SK-N-SH (cell line): ENCODE data around the gene PRKN. TPM values are rescaled to one million over a fixed set of nuclear protein-coding genes. Genes with fewer than 3 reads are reported as not detected.

Experiments used
- CTCF ChIA-PET: fragments of 300-600, 350-600 bp; formaldehyde crosslinking; extraction: SDS; loops from one replicate; lab custom pipeline; 2021; lab: Yijun Ruan, JAX
- POLR2A ChIA-PET: fragments of 350-600 bp; sonication (Branson Sonifier 250); formaldehyde crosslinking; extraction: SDS; loops from one replicate; lab custom pipeline; 2020; ENCODE audit warnings: antibody characterized with exemption, inconsistent platforms; lab: Yijun Ruan, JAX
- DNase-seq: peaks from one replicate; pipeline ENCODE4 v3.0.0; 2012
- H2AFZ ChIP-seq: fragments of 200-600 bp; sonication (generic); 2 replicates; pipeline ENCODE4 v1.8.1; 2016; ENCODE audit warnings: antibody characterized with exemption, mild to moderate bottlenecking, low read depth
- H3F3A ChIP-seq: fragments of 200-600 bp; sonication (generic); replicated peaks from 2 replicates; pipeline ENCODE3; 2016; ENCODE audit warnings: antibody characterized with exemption, mild to moderate bottlenecking; ENCODE audit not compliant: insufficient read depth
- H3K27ac ChIP-seq, 2 experiments: fragments of 200-500 bp in 1 of 2; fragments of 200-600 bp in 1 of 2; sonication (Bioruptor generic) in 1 of 2; sonication (generic), shearing (Covaris generic) in 1 of 2; 2 replicates each; pipeline versions ENCODE4 v1.5.1 to v1.6.1; 2014 to 2016; ENCODE audit warnings: low read depth in 2 of 2, inconsistent platforms in 1 of 2, low read length in 1 of 2, mild to moderate bottlenecking in 1 of 2, mixed read lengths in 1 of 2
- H3K27me3 ChIP-seq: fragments of 200-600 bp; sonication (generic), shearing (Covaris generic); 2 replicates; pipeline ENCODE4 v1.6.1; 2016; ENCODE audit warnings: mixed run types; ENCODE audit not compliant: insufficient read depth
- H3K36me3 ChIP-seq, 2 experiments: fragments of 200-500 bp in 1 of 2; fragments of 200-600 bp in 1 of 2; sonication (Bioruptor generic) in 1 of 2; sonication (generic) in 1 of 2; replicated peaks in 1 of 2; 2 replicates each; pipeline versions ENCODE3 to v1.5.1; 2014 to 2016; ENCODE audit warnings: low read length in 1 of 2, mild to moderate bottlenecking in 1 of 2; ENCODE audit not compliant: insufficient read depth in 2 of 2, control insufficient read depth in 1 of 2
- H3K4me1 ChIP-seq, 2 experiments: fragments of 200-500 bp in 1 of 2; fragments of 200-600 bp in 1 of 2; sonication (Bioruptor generic) in 1 of 2; sonication (generic), shearing (Covaris generic) in 1 of 2; 2 replicates each; pipeline versions ENCODE4 v1.5.1 to v1.6.1; 2014 to 2016; ENCODE audit warnings: low read depth in 1 of 2, low read length in 1 of 2, mixed run types in 1 of 2; ENCODE audit not compliant: insufficient read depth in 2 of 2, control insufficient read depth in 1 of 2
- H3K4me2 ChIP-seq: fragments of 200-600 bp; sonication (generic), shearing (Covaris generic); 2 replicates; pipeline ENCODE4 v1.6.1; 2017; ENCODE audit warnings: mixed run types
- H3K4me3 ChIP-seq, 2 experiments: fragments of 200-500 bp in 1 of 2; fragments of 200-600 bp in 1 of 2; sonication (Bioruptor generic) in 1 of 2; sonication (generic), shearing (Covaris generic) in 1 of 2; 2 replicates each; pipeline versions ENCODE4 v1.5.1 to v1.8.1; 2014 to 2016; ENCODE audit warnings: low read depth in 2 of 2, inconsistent platforms in 1 of 2, low read length in 1 of 2, mild to moderate bottlenecking in 1 of 2, mixed read lengths in 1 of 2, moderate library complexity in 1 of 2
- H3K79me2 ChIP-seq: fragments of 200-600 bp; sonication (generic); 2 replicates; pipeline ENCODE4 v1.8.1; 2017; ENCODE audit warnings: mild to moderate bottlenecking; ENCODE audit not compliant: insufficient read depth
- H3K9ac ChIP-seq: fragments of 200-600 bp; sonication (generic); 2 replicates; pipeline ENCODE4 v1.6.1; 2017; ENCODE audit warnings: mixed run types
- H3K9me2 ChIP-seq: fragments of 200-600 bp; sonication (generic); 2 replicates; pipeline ENCODE4 v1.6.1; 2017; ENCODE audit warnings: mixed run types
- H3K9me3 ChIP-seq: fragments of 200-600 bp; sonication (generic); 2 replicates; pipeline ENCODE4 v1.6.1; 2017; ENCODE audit warnings: mixed run types, mild to moderate bottlenecking, moderate library complexity
- H4K20me1 ChIP-seq: fragments of 200-600 bp; sonication (generic); 2 replicates; pipeline ENCODE4 v1.6.1; 2017; ENCODE audit warnings: mild to moderate bottlenecking, mixed run types; ENCODE audit not compliant: insufficient read depth
- FOXM1 ChIP-seq: IDR thresholded peaks from 2 replicates; pipeline ENCODE4 v1.4.0; 2012; ENCODE audit warnings: low read depth, mild to moderate bottlenecking
- GABPA ChIP-seq: IDR thresholded peaks from 2 replicates; pipeline ENCODE4 v1.4.0; 2012; ENCODE audit warnings: low read depth, mild to moderate bottlenecking
- GATA2 ChIP-seq: sonication (generic); formaldehyde crosslinking; IDR thresholded peaks from 2 replicates; pipeline ENCODE4 v1.5.0; 2020; ENCODE audit warnings: mild to moderate bottlenecking, missing genetic modification reagents
- JUND ChIP-seq: IDR thresholded peaks from 2 replicates; pipeline ENCODE4 v1.4.0; 2012
- MXI1 ChIP-seq: IDR thresholded peaks from 2 replicates; pipeline ENCODE4 v1.6.1; 2012; ENCODE audit warnings: mild to moderate bottlenecking, low read depth, low read length, improper control_type of control experiment
- NFIC ChIP-seq: IDR thresholded peaks from 2 replicates; pipeline ENCODE4 v1.4.0; 2012; ENCODE audit warnings: borderline replicate concordance
- RCOR1 ChIP-seq: fragments of 150-350 bp; IDR thresholded peaks from 2 replicates; pipeline ENCODE4 v1.6.1; 2017; ENCODE audit warnings: antibody characterized with exemption, low read length
- TAF1 ChIP-seq: IDR thresholded peaks from 2 replicates; pipeline ENCODE4 v1.6.1; 2012; ENCODE audit warnings: low read depth, mild to moderate bottlenecking, low read length, moderate library complexity, borderline replicate concordance
- TEAD4 ChIP-seq: IDR thresholded peaks from 2 replicates; pipeline ENCODE4 v1.4.0; 2012; ENCODE audit warnings: mild to moderate bottlenecking, borderline replicate concordance; ENCODE audit not compliant: insufficient read depth
- USF1 ChIP-seq: IDR thresholded peaks from 2 replicates; pipeline ENCODE4 v1.4.0; 2012; ENCODE audit warnings: low read depth, borderline replicate concordance
- USF2 ChIP-seq: fragments of 150-350 bp; IDR thresholded peaks from 2 replicates; pipeline ENCODE4 v1.6.1; 2017; ENCODE audit warnings: antibody characterized with exemption, low read length, low read depth, borderline replicate concordance
- WGBS: methylation state at CpG from one replicate; pipeline ENCODE4 v1.1.6; 2017; ENCODE audit warnings: low lambda C conversion rate; 5-methylcytosine and 5-hydroxymethylcytosine counted together
- polyA plus RNA-seq, 3 experiments: library from polyadenylated mRNA; depleted of rRNA; stranded (reverse); fragments of >200 nt; gene quantifications; 2 replicates each; pipeline ENCODE4 v1.2.3, GENCODE V29; 2012
- TF ChIP-seq, protein P1 (sequence below): IDR thresholded peaks from 2 replicates; pipeline ENCODE4; 2012
- TF ChIP-seq, protein P2 (sequence below): IDR thresholded peaks from 2 replicates; pipeline ENCODE4 v1.4.0; 2012; ENCODE audit warnings: low read depth, borderline replicate concordance
- TF ChIP-seq, protein P3 (sequence below): fragments of 200-600 bp; sonication (generic); IDR thresholded peaks from 2 replicates; pipeline ENCODE4 v1.6.1; 2017; ENCODE audit warnings: antibody characterized with exemption, mild to moderate bottlenecking, moderate library complexity
- TF ChIP-seq, protein P4 (sequence below): IDR thresholded peaks from 2 replicates; pipeline ENCODE4 v1.4.0; 2012; ENCODE audit warnings: low read depth

Gene PRKN
- polyA plus RNA-seq, 1 of the 3 experiments (the other 2 are of a cell fraction): 0.76 TPM

- no peaks in the 10 kb centered on the region for H3K9me3 ChIP-seq
- no peak overlapping the region for H3K4me3 ChIP-seq
- no peak overlapping the region for H2AFZ ChIP-seq
- H3K36me3 ChIP-seq: no peaks in the 10 kb centered on the region
- H4K20me1 ChIP-seq: no peaks in the 10 kb centered on the region
- H3K4me1 ChIP-seq: peaks cover 0 to 2% of the 10 kb centered on the region in 2 experiments; a peak in 1 of 4 replicates
- whole genome bisulfite sequencing: 68% methylated on average over 11 of the region's 12 CpGs
- H3K9me2 ChIP-seq: no peaks in the 10 kb centered on the region
- no peak overlapping the region for H3K4me2 ChIP-seq
- no peak overlapping the region for H3K27ac ChIP-seq
- POLR2A ChIA-PET: no interaction called here
- CTCF ChIA-PET: no interaction called here
- no peak overlapping the region for H3K9ac ChIP-seq
- H3K27me3 ChIP-seq: no peaks in the 10 kb centered on the region
- DNase-seq: no peak
- no peaks in the 10 kb centered on the region for H3F3A ChIP-seq
- no peaks in the 10 kb centered on the region for H3K79me2 ChIP-seq
- TF ChIP-seq NFIC (no peak), FOXM1 (no peak), GATA2 (no peak), TAF1 (no peak), GABPA (no peak), USF2 (no peak), USF1 (no peak), JUND (no peak), MXI1 (no peak), RCOR1 (no peak), TEAD4 (no peak)
- TF ChIP-seq, protein P1, sequence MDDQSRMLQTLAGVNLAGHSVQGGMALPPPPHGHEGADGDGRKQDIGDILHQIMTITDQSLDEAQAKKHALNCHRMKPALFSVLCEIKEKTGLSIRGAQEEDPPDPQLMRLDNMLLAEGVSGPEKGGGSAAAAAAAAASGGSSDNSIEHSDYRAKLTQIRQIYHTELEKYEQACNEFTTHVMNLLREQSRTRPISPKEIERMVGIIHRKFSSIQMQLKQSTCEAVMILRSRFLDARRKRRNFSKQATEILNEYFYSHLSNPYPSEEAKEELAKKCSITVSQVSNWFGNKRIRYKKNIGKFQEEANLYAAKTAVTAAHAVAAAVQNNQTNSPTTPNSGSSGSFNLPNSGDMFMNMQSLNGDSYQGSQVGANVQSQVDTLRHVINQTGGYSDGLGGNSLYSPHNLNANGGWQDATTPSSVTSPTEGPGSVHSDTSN: no peak
- TF ChIP-seq, protein P2, sequence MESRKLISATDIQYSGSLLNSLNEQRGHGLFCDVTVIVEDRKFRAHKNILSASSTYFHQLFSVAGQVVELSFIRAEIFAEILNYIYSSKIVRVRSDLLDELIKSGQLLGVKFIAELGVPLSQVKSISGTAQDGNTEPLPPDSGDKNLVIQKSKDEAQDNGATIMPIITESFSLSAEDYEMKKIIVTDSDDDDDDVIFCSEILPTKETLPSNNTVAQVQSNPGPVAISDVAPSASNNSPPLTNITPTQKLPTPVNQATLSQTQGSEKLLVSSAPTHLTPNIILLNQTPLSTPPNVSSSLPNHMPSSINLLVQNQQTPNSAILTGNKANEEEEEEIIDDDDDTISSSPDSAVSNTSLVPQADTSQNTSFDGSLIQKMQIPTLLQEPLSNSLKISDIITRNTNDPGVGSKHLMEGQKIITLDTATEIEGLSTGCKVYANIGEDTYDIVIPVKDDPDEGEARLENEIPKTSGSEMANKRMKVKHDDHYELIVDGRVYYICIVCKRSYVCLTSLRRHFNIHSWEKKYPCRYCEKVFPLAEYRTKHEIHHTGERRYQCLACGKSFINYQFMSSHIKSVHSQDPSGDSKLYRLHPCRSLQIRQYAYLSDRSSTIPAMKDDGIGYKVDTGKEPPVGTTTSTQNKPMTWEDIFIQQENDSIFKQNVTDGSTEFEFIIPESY: no peak
- TF ChIP-seq, protein P3, sequence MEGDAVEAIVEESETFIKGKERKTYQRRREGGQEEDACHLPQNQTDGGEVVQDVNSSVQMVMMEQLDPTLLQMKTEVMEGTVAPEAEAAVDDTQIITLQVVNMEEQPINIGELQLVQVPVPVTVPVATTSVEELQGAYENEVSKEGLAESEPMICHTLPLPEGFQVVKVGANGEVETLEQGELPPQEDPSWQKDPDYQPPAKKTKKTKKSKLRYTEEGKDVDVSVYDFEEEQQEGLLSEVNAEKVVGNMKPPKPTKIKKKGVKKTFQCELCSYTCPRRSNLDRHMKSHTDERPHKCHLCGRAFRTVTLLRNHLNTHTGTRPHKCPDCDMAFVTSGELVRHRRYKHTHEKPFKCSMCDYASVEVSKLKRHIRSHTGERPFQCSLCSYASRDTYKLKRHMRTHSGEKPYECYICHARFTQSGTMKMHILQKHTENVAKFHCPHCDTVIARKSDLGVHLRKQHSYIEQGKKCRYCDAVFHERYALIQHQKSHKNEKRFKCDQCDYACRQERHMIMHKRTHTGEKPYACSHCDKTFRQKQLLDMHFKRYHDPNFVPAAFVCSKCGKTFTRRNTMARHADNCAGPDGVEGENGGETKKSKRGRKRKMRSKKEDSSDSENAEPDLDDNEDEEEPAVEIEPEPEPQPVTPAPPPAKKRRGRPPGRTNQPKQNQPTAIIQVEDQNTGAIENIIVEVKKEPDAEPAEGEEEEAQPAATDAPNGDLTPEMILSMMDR: no peak
- TF ChIP-seq, protein P4, sequence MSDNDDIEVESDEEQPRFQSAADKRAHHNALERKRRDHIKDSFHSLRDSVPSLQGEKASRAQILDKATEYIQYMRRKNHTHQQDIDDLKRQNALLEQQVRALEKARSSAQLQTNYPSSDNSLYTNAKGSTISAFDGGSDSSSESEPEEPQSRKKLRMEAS: no peak
Measured at GRCh38 chr6:161959072-161959471, 768.5 kb downstream of the PRKN start.
